Measurements from ENCODE around the gene NFIX. TPM values are rescaled to one million over a fixed set of nuclear protein-coding genes. Genes with fewer than 3 reads are reported as not detected.

The NFIX gene
- polyA plus RNA-seq, 1 donor (not counting 4 experiments of a cell fraction or from before 2014, with no cell fraction given), result 5.2 TPM

DNA sequence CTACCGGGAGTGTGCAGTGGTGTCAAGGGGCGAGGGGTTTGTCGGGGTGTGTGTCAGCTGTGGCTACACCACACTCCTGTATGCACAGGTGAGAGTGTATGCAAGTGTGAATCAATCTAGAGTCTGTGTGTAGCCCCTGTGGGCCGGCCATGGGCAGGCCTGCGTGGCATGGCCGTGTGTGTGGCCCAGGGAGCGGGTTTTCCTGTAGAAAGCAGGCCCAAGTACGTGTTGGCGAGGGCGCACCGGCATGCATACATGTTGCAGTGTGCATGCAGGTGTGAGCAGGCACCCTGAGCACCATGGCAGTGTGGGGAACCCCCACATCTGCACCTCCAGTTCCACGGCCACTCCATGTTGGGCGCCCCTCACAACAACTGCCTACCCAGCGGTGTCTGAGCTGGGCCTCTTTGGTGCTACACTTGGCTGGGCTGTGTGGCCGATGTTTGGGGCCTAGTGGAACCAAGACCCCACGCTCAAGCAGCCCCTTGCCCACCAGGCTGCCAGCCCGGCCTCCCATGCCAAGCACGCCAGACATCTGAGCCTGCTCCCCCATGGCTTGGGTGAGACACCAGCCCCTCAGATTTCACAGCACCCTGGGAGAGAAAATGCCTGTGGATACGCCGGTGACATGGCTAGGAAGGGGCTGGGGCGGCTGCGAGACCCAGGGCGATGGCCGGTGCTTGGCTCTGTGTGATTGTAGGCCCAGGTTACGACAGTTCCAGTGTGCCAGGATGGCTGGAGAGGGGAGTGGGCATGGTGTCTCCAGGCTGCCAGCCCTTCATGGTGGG is 2.1 kb downstream of the NFIX start:
- Histone ChIP-seq H3K9ac (ENCODE audit: control insufficient read depth, extremely low read depth, insufficient read depth, low read length) (peak overlapping the region; percentile 89), H3K27me3 (ENCODE audit: control insufficient read depth, extremely low read depth, insufficient read depth, low read length) (no peaks in the 10 kb centered on the region), H3K9me3 (ENCODE audit: control insufficient read depth, low read depth, low read length) (no peaks in the 10 kb centered on the region), H2AFZ (ENCODE audit: control insufficient read depth, low read length) (no peak overlapping the region), H3K79me2 (ENCODE audit: control insufficient read depth, insufficient read depth, low read length) (peaks cover 61% of the 10 kb centered on the region), H3K4me1 (ENCODE audit: control insufficient read depth, extremely low read depth, insufficient read depth, low read length) (peaks cover 51% of the 10 kb centered on the region), H3K36me3 (ENCODE audit: control insufficient read depth in 2 of 2, extremely low read depth in 1 of 2, insufficient read depth in 2 of 2, low read length in 2 of 2) (peaks cover 0 to 9% of the 10 kb centered on the region in 2 experiments), H3K27ac (ENCODE audit: control insufficient read depth, insufficient read depth, low read length) (peak overlapping the region; percentile 73), H4K20me1 (ENCODE audit: control insufficient read depth, extremely low read depth, insufficient read depth, low read length) (no peaks in the 10 kb centered on the region), H3K4me3 (ENCODE audit: control insufficient read depth in 2 of 3, extremely low read depth in 1 of 3, insufficient read depth in 2 of 3, low read depth in 1 of 3, low read length in 3 of 3) (peak overlapping the region; percentile 74 to 80 (median 76)), H3K4me2 (ENCODE audit: control insufficient read depth, extremely low read depth, insufficient read depth, low read depth, low read length) (peak overlapping the region; percentile 96), H3K9me1 (ENCODE audit: control insufficient read depth, extremely low read depth, insufficient read depth, low read length) (no peaks in the 10 kb centered on the region)
- dilution Hi-C loops (cut with MboI; ENCODE audit: extremely low pct_ligation_motif_present, low sequenced_read_pairs), result no loop called here
- no peak for DNase-seq (ENCODE audit: low read depth, low spot score)
- no peak for FAIRE-seq
- TF ChIP-seq EZH2 (IDR thresholded peaks at IDR 0.05; ENCODE audit: low read length) (no peak), CTCF (optimal IDR thresholded peaks at IDR 0.05 in 1 of 3, IDR thresholded peaks at IDR 0.05 in 1 of 3, conservative IDR thresholded peaks at IDR 0.05 in 1 of 3; ENCODE audit: extremely low read depth in 1 of 3, insufficient read depth in 2 of 3, low read length in 3 of 3) (no peak)

- Histone ChIP-seq H3K4me3 (ENCODE audit: control insufficient read depth in 2 of 3, extremely low read depth in 1 of 3, insufficient read depth in 2 of 3, low read depth in 1 of 3, low read length in 3 of 3) (peak overlapping the region in 2 of 3 experiments; percentile 76 to 80), H2AFZ (ENCODE audit: control insufficient read depth, low read length) (peak overlapping the region; percentile 14), H3K36me3 (ENCODE audit: control insufficient read depth in 2 of 2, extremely low read depth in 1 of 2, insufficient read depth in 2 of 2, low read length in 2 of 2) (peaks cover 0 to 9% of the 10 kb centered on the region in 2 experiments), H3K9me3 (ENCODE audit: control insufficient read depth, low read depth, low read length) (no peaks in the 10 kb centered on the region), H3K9me1 (ENCODE audit: control insufficient read depth, extremely low read depth, insufficient read depth, low read length) (no peaks in the 10 kb centered on the region), H3K27me3 (ENCODE audit: control insufficient read depth, extremely low read depth, insufficient read depth, low read length) (no peaks in the 10 kb centered on the region), H3K9ac (ENCODE audit: control insufficient read depth, extremely low read depth, insufficient read depth, low read length) (peak overlapping the region; percentile 89), H3K4me2 (ENCODE audit: control insufficient read depth, extremely low read depth, insufficient read depth, low read depth, low read length) (peak overlapping the region; percentile 96), H4K20me1 (ENCODE audit: control insufficient read depth, extremely low read depth, insufficient read depth, low read length) (no peaks in the 10 kb centered on the region), H3K79me2 (ENCODE audit: control insufficient read depth, insufficient read depth, low read length) (peaks cover 69% of the 10 kb centered on the region), H3K4me1 (ENCODE audit: control insufficient read depth, extremely low read depth, insufficient read depth, low read length) (peaks cover 59% of the 10 kb centered on the region), H3K27ac (ENCODE audit: control insufficient read depth, insufficient read depth, low read length) (peak overlapping the region; percentile 73)
- dilution Hi-C loops (cut with MboI; ENCODE audit: extremely low pct_ligation_motif_present, low sequenced_read_pairs), result no loop called here
- FAIRE-seq (peak; percentile 29), DNase-seq (ENCODE audit: low read depth, low spot score) (no peak)
- no peak for TF ChIP-seq EZH2 (IDR thresholded peaks at IDR 0.05; ENCODE audit: low read length)
- no peak for TF ChIP-seq CTCF (optimal IDR thresholded peaks at IDR 0.05 in 1 of 3, IDR thresholded peaks at IDR 0.05 in 1 of 3, conservative IDR thresholded peaks at IDR 0.05 in 1 of 3; ENCODE audit: extremely low read depth in 1 of 3, insufficient read depth in 2 of 3, low read length in 3 of 3)
Measured at GRCh38 chr19:12997967-12998940, 3.0 kb downstream of the NFIX start.
